NCI-H748 (cell line): ENCODE measurements around the gene CREB3L2.
"Not testable (repeated sequence)": the region's sequence is repeated elsewhere in the genome, so short reads cannot be mapped to it uniquely, and the experiment has no call there.

Experiments used
- DNase-seq: peaks from one replicate; lab custom pipeline; 2025; ENCODE audit not compliant: unreplicated experiment; lab: John Stamatoyannopoulos, UW

Gene CREB3L2

GRCh38 chr7:137970253-137970975, 31.5 kb downstream of the CREB3L2 start:
- no peak for DNase-seq

- no peak for DNase-seq
These were observed 32.1 kb downstream of the CREB3L2 start for GRCh38 chr7:137969828-137970227.

GRCh38 chr7:137968890-137969289, 33.0 kb downstream of the CREB3L2 start:
- no peak for DNase-seq

- not testable (repeated sequence) for DNase-seq
These were observed 33.5 kb downstream of the CREB3L2 start for GRCh38 chr7:137968339-137968738.

- no peak for DNase-seq
These were observed 34.5 kb downstream of the CREB3L2 start for GRCh38 chr7:137967143-137968018.

GRCh38 chr7:137966641-137967142, 35.2 kb downstream of the CREB3L2 start:
- no peak for DNase-seq

- no peak for DNase-seq
These were observed 35.8 kb downstream of the CREB3L2 start for GRCh38 chr7:137965942-137966640.

- DNase-seq = no peak
These were observed 36.9 kb downstream of the CREB3L2 start for GRCh38 chr7:137964824-137965545.

GRCh38 chr7:137962875-137963507, 38.9 kb downstream of the CREB3L2 start:
- no peak for DNase-seq

- no peak for DNase-seq
These were observed 39.4 kb downstream of the CREB3L2 start for GRCh38 chr7:137962491-137962874.

- DNase-seq = no peak
These were observed 40.4 kb downstream of the CREB3L2 start for GRCh38 chr7:137961200-137962177.

GRCh38 chr7:137960020-137960419, 41.9 kb downstream of the CREB3L2 start:
- DNase-seq = no peak

- no peak for DNase-seq
These were observed 43.1 kb downstream of the CREB3L2 start for GRCh38 chr7:137958470-137959431.

- DNase-seq = no peak
These were observed 44.0 kb downstream of the CREB3L2 start for GRCh38 chr7:137957887-137958286.

- DNase-seq = no peak
These were observed 45.3 kb downstream of the CREB3L2 start for GRCh38 chr7:137956591-137956990.

GRCh38 chr7:137956183-137956582, 45.7 kb downstream of the CREB3L2 start:
- no peak for DNase-seq

GRCh38 chr7:137954614-137955013, 47.3 kb downstream of the CREB3L2 start:
- no peak for DNase-seq
